22Rv1 (cell line): Measurements from ENCODE around the gene CAPN7.

Experiments used
- ZFX ChIP-seq: fragments of 450-650 bp; IDR thresholded peaks from 2 replicates; pipeline ENCODE4 v1.6.1; 2017; ENCODE audit warnings: antibody characterized with exemption, borderline replicate concordance
- TF ChIP-seq, protein P1 (sequence below): fragments of 450-650 bp; IDR thresholded peaks from 2 replicates; pipeline ENCODE4 v1.5.1; 2017; ENCODE audit warnings: mild to moderate bottlenecking

DNA sequence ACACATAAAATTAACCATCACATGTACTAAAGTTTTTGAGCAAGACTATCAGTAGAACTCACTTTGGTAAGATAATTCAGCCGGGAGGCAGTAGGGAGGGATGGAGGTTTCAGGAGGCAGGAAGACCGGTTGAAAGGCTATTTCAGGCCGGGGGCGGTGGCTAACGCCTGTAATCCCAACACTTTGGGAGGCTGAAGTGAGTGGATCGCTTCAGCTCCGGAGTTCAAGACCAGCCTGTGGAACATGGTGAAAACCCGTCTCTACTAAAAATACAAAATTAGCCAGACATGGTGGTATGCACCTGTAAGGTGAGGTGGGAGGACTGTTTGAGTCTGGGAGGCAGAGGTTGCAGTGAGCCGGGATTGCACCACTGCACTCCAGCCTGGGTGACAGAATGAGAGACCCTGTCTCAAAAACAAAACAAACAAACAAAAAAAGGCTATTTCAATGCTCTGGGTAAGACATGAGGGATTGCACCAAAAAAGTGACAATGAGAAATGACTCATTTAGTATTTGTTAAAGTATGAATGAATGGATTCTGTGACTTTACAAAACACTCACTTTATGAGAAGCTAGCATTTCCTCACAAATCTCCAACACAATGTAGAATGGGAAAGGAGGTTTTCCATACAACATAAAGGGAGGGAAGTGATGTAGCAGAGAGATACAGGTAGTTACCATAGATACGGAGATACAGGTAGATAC is 82.4 kb downstream of the CAPN7 start:
- TF ChIP-seq, protein P1, sequence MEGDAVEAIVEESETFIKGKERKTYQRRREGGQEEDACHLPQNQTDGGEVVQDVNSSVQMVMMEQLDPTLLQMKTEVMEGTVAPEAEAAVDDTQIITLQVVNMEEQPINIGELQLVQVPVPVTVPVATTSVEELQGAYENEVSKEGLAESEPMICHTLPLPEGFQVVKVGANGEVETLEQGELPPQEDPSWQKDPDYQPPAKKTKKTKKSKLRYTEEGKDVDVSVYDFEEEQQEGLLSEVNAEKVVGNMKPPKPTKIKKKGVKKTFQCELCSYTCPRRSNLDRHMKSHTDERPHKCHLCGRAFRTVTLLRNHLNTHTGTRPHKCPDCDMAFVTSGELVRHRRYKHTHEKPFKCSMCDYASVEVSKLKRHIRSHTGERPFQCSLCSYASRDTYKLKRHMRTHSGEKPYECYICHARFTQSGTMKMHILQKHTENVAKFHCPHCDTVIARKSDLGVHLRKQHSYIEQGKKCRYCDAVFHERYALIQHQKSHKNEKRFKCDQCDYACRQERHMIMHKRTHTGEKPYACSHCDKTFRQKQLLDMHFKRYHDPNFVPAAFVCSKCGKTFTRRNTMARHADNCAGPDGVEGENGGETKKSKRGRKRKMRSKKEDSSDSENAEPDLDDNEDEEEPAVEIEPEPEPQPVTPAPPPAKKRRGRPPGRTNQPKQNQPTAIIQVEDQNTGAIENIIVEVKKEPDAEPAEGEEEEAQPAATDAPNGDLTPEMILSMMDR = no peak
- TF ChIP-seq ZFX = no peak
